Subcutaneous abdominal adipose tissue (tissue), 5 donors: ENCODE measurements around the gene C4orf50.

Experiments used
- H3K27ac ChIP-seq: one replicate; pipeline ENCODE4 v1.7.0; 2013; ENCODE audit warnings: low read depth, mild to moderate bottlenecking, inconsistent platforms, low read length, moderate library complexity
- H3K27me3 ChIP-seq, 5 donors: one replicate each; pipeline ENCODE4 v1.7.0; 2013; ENCODE audit warnings: low read length in 5 of 5, inconsistent platforms in 1 of 5; ENCODE audit not compliant: control insufficient read depth in 5 of 5, insufficient read depth in 4 of 5
- H3K36me3 ChIP-seq, 5 donors: one replicate each; pipeline ENCODE4 v1.7.0; 2013; ENCODE audit warnings: low read length in 5 of 5; ENCODE audit not compliant: control insufficient read depth in 5 of 5, insufficient read depth in 5 of 5
- H3K4me1 ChIP-seq, 5 donors: one replicate each; pipeline ENCODE4 v1.7.0; 2013; ENCODE audit warnings: low read length in 5 of 5, mild to moderate bottlenecking in 3 of 5, moderate library complexity in 1 of 5; ENCODE audit not compliant: control insufficient read depth in 5 of 5, insufficient read depth in 5 of 5
- H3K4me3 ChIP-seq, 5 donors: one replicate each; pipeline ENCODE4 v1.7.0; 2013; ENCODE audit warnings: low read length in 5 of 5, low read depth in 1 of 5
- H3K9ac ChIP-seq, 5 donors: one replicate each; pipeline ENCODE4 v1.7.0; 2013; ENCODE audit warnings: low read length in 5 of 5, mild to moderate bottlenecking in 4 of 5, moderate library complexity in 3 of 5
- H3K9me3 ChIP-seq, 5 donors: one replicate each; pipeline ENCODE4 v1.7.0; 2013; ENCODE audit warnings: low read length in 5 of 5; ENCODE audit not compliant: control insufficient read depth in 5 of 5
- donor health status: healthy.
- donor health status: healthy.
- donor health status: healthy.
- donor health status: healthy.
- donor health status: healthy.

C4orf50 gene

GRCh38 chr4:5891563-5892322 lies 126.5 kb downstream of the C4orf50 start:
- no peak overlapping the region for H3K27ac ChIP-seq
- peaks cover 0 to 11% (median 10%) of the 10 kb centered on the region in 5 donors for H3K4me1 ChIP-seq
- no peak overlapping the region for H3K9ac ChIP-seq
- H3K9me3 ChIP-seq: peaks cover 0 to 8% (median under 1%) of the 10 kb centered on the region in 5 donors
- peaks cover 51 to 75% (median 70%) of the 10 kb centered on the region in 5 donors for H3K27me3 ChIP-seq
- H3K36me3 ChIP-seq: no peaks in the 10 kb centered on the region
- H3K4me3 ChIP-seq: no peak overlapping the region

GRCh38 chr4:5890063-5890727 lies 128.0 kb downstream of the C4orf50 start:
- Histone ChIP-seq H3K27ac (no peak overlapping the region), H3K9ac (no peak overlapping the region), H3K36me3 (no peaks in the 10 kb centered on the region), H3K27me3 (peaks cover 58 to 77% (median 70%) of the 10 kb centered on the region in 5 donors), H3K4me1 (peaks cover 0 to 11% (median 10%) of the 10 kb centered on the region in 5 donors), H3K4me3 (no peak overlapping the region), H3K9me3 (peaks cover 0 to 4% (median 0%) of the 10 kb centered on the region in 5 donors)

GRCh38 chr4:5889002-5889696 lies 129.1 kb downstream of the C4orf50 start:
- no peaks in the 10 kb centered on the region for H3K36me3 ChIP-seq
- H3K27ac ChIP-seq: no peak overlapping the region
- no peak overlapping the region for H3K9ac ChIP-seq
- H3K4me3 ChIP-seq: no peak overlapping the region
- H3K4me1 ChIP-seq: peaks cover 0 to 11% (median 10%) of the 10 kb centered on the region in 5 donors
- H3K27me3 ChIP-seq: peaks cover 57 to 73% (median 64%) of the 10 kb centered on the region in 5 donors
- H3K9me3 ChIP-seq: peaks cover 0 to 4% (median 0%) of the 10 kb centered on the region in 5 donors

- H3K4me1 ChIP-seq: peaks cover 0 to 11% (median 10%) of the 10 kb centered on the region in 5 donors
- peaks cover 52 to 66% (median 57%) of the 10 kb centered on the region in 5 donors for H3K27me3 ChIP-seq
- H3K9me3 ChIP-seq: no peaks in the 10 kb centered on the region
- no peak overlapping the region for H3K27ac ChIP-seq
- H3K9ac ChIP-seq: no peak overlapping the region
- peak overlapping the region in 3 of 5 donors; percentile 6 to 32 (median 18) for H3K4me3 ChIP-seq
- no peaks in the 10 kb centered on the region for H3K36me3 ChIP-seq
Observed at GRCh38 chr4:5888222-5889001, 129.8 kb downstream of the C4orf50 start.

GRCh38 chr4:5887361-5888221 lies 130.6 kb downstream of the C4orf50 start:
- Histone ChIP-seq H3K4me1 (peaks cover 0 to 11% (median 7%) of the 10 kb centered on the region in 5 donors), H3K4me3 (peak overlapping the region in 1 of 5 donors; percentile 8), H3K27me3 (peaks cover 49 to 63% (median 54%) of the 10 kb centered on the region in 5 donors), H3K9ac (no peak overlapping the region), H3K27ac (no peak overlapping the region), H3K9me3 (no peaks in the 10 kb centered on the region), H3K36me3 (no peaks in the 10 kb centered on the region)

- Histone ChIP-seq H3K27me3 (peaks cover 45 to 62% (median 53%) of the 10 kb centered on the region in 5 donors), H3K36me3 (no peaks in the 10 kb centered on the region), H3K4me3 (no peak overlapping the region), H3K9me3 (no peaks in the 10 kb centered on the region), H3K9ac (no peak overlapping the region), H3K4me1 (peaks cover 0 to 11% (median 7%) of the 10 kb centered on the region in 5 donors), H3K27ac (no peak overlapping the region)
Observed at GRCh38 chr4:5887011-5887360, 131.2 kb downstream of the C4orf50 start.

- Histone ChIP-seq H3K27me3 (peaks cover 33 to 51% (median 43%) of the 10 kb centered on the region in 5 donors), H3K4me1 (peaks cover 0 to 11% (median 7%) of the 10 kb centered on the region in 5 donors), H3K4me3 (no peak overlapping the region), H3K9me3 (no peaks in the 10 kb centered on the region), H3K9ac (no peak overlapping the region), H3K36me3 (no peaks in the 10 kb centered on the region), H3K27ac (no peak overlapping the region)
Observed at GRCh38 chr4:5885733-5886132, 132.5 kb downstream of the C4orf50 start.

GRCh38 chr4:5884796-5885195 lies 133.4 kb downstream of the C4orf50 start:
- no peak overlapping the region for H3K4me3 ChIP-seq
- no peak overlapping the region for H3K9ac ChIP-seq
- no peak overlapping the region for H3K27ac ChIP-seq
- H3K4me1 ChIP-seq: peaks cover 0 to 10% (median 6%) of the 10 kb centered on the region in 5 donors
- H3K27me3 ChIP-seq: peaks cover 24 to 42% (median 34%) of the 10 kb centered on the region in 5 donors
- H3K36me3 ChIP-seq: no peaks in the 10 kb centered on the region
- H3K9me3 ChIP-seq: no peaks in the 10 kb centered on the region

GRCh38 chr4:5883916-5884315 lies 134.3 kb downstream of the C4orf50 start:
- H3K9me3 ChIP-seq: no peaks in the 10 kb centered on the region
- no peak overlapping the region for H3K27ac ChIP-seq
- H3K36me3 ChIP-seq: no peaks in the 10 kb centered on the region
- no peak overlapping the region for H3K4me3 ChIP-seq
- H3K9ac ChIP-seq: no peak overlapping the region
- peaks cover 0 to 10% (median 6%) of the 10 kb centered on the region in 5 donors for H3K4me1 ChIP-seq
- H3K27me3 ChIP-seq: peaks cover 16 to 33% (median 25%) of the 10 kb centered on the region in 5 donors
